Erythroblast (primary cell): ENCODE measurements around the gene MBLAC1.

ENCODE experiments used
- GATA1 ChIP-seq: IDR thresholded peaks from 2 replicates; pipeline ENCODE4 v1.6.1; 2011; ENCODE audit warnings: low read depth, mild to moderate bottlenecking, control low read depth, low read length, moderate library complexity
- POLR2A ChIP-seq: IDR thresholded peaks from 2 replicates; pipeline ENCODE4 v1.6.1; 2011; ENCODE audit warnings: mild to moderate bottlenecking, low read length

DNA sequence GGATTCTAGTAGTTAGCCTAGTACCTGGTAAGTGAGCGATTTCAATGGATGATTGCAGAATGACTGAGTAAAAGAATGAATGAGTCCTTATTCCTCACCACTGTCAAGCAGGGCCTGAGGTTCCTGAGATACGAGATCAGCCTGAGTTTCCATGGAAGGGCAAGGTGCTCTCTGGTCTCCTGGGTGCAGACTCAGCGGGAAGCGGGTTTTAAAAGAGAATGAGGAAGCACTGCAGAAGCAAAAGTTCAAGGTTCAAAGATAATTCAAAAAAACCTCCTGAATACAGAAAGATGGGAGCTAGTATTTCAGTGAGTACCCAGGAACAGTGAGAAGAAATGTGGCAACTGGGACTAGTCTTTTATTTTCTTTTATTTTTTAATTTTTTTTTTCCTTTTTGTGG, 49.6 kb upstream of the MBLAC1 start:
- no peak for TF ChIP-seq POLR2A
- no peak for TF ChIP-seq GATA1
